ENCODE measurements around the gene VTA1.

Gene VTA1

GRCh38 chr6:142167071-142167470 is 20.0 kb downstream of the VTA1 start:
- Histone ChIP-seq H3K9me3 (ENCODE audit: control insufficient read depth in 2 of 2, low read length in 2 of 2) (no peaks in the 10 kb centered on the region), H3K4me1 (ENCODE audit: control insufficient read depth in 2 of 2, insufficient read depth in 2 of 2, low read length in 2 of 2) (no peaks in the 10 kb centered on the region), H3K27me3 (ENCODE audit: control insufficient read depth in 2 of 2, insufficient read depth in 2 of 2, low read length in 2 of 2) (no peaks in the 10 kb centered on the region), H3K4me3 (ENCODE audit: low read length in 2 of 2) (no peak overlapping the region), H3K9ac (ENCODE audit: low read depth in 1 of 2, low read length in 2 of 2) (no peak overlapping the region), H3K36me3 (ENCODE audit: control insufficient read depth in 2 of 2, insufficient read depth in 2 of 2, low read length in 2 of 2) (peaks cover 3 to 28% of the 10 kb centered on the region in 2 donors), H3K27ac (ENCODE audit: low read depth in 2 of 2, low read length in 2 of 2) (no peak overlapping the region)

GRCh38 chr6:142167486-142167885 is 20.4 kb downstream of the VTA1 start:
- H3K4me3 ChIP-seq (ENCODE audit: low read length in 2 of 2) = no peak overlapping the region
- no peaks in the 10 kb centered on the region for H3K27me3 ChIP-seq (ENCODE audit: control insufficient read depth in 2 of 2, insufficient read depth in 2 of 2, low read length in 2 of 2)
- no peak overlapping the region for H3K9ac ChIP-seq (ENCODE audit: low read depth in 1 of 2, low read length in 2 of 2)
- H3K9me3 ChIP-seq (ENCODE audit: control insufficient read depth in 2 of 2, low read length in 2 of 2) = no peaks in the 10 kb centered on the region
- H3K36me3 ChIP-seq (ENCODE audit: control insufficient read depth in 2 of 2, insufficient read depth in 2 of 2, low read length in 2 of 2) = peaks cover 3 to 32% of the 10 kb centered on the region in 2 donors
- H3K27ac ChIP-seq (ENCODE audit: low read depth in 2 of 2, low read length in 2 of 2) = no peak overlapping the region
- H3K4me1 ChIP-seq (ENCODE audit: control insufficient read depth in 2 of 2, insufficient read depth in 2 of 2, low read length in 2 of 2) = no peaks in the 10 kb centered on the region

- Histone ChIP-seq H3K36me3 (ENCODE audit: control insufficient read depth in 2 of 2, insufficient read depth in 2 of 2, low read length in 2 of 2) (peaks cover 12 to 47% of the 10 kb centered on the region in 2 donors), H3K4me1 (ENCODE audit: control insufficient read depth in 2 of 2, insufficient read depth in 2 of 2, low read length in 2 of 2) (no peaks in the 10 kb centered on the region), H3K27ac (ENCODE audit: low read depth in 2 of 2, low read length in 2 of 2) (no peak overlapping the region), H3K9ac (ENCODE audit: low read depth in 1 of 2, low read length in 2 of 2) (no peak overlapping the region), H3K27me3 (ENCODE audit: control insufficient read depth in 2 of 2, insufficient read depth in 2 of 2, low read length in 2 of 2) (no peaks in the 10 kb centered on the region), H3K4me3 (ENCODE audit: low read length in 2 of 2) (no peak overlapping the region), H3K9me3 (ENCODE audit: control insufficient read depth in 2 of 2, low read length in 2 of 2) (no peaks in the 10 kb centered on the region)
Observed at GRCh38 chr6:142171351-142171750, 24.3 kb downstream of the VTA1 start.

- H3K4me3 ChIP-seq (ENCODE audit: low read length in 2 of 2) = no peak overlapping the region
- H3K4me1 ChIP-seq (ENCODE audit: control insufficient read depth in 2 of 2, insufficient read depth in 2 of 2, low read length in 2 of 2) = no peaks in the 10 kb centered on the region
- H3K36me3 ChIP-seq (ENCODE audit: control insufficient read depth in 2 of 2, insufficient read depth in 2 of 2, low read length in 2 of 2) = peaks cover 18 to 43% of the 10 kb centered on the region in 2 donors
- no peak overlapping the region for H3K27ac ChIP-seq (ENCODE audit: low read depth in 2 of 2, low read length in 2 of 2)
- H3K27me3 ChIP-seq (ENCODE audit: control insufficient read depth in 2 of 2, insufficient read depth in 2 of 2, low read length in 2 of 2) = no peaks in the 10 kb centered on the region
- no peak overlapping the region for H3K9ac ChIP-seq (ENCODE audit: low read depth in 1 of 2, low read length in 2 of 2)
- peaks cover 0 to 3% of the 10 kb centered on the region in 2 donors for H3K9me3 ChIP-seq (ENCODE audit: control insufficient read depth in 2 of 2, low read length in 2 of 2)
Observed at GRCh38 chr6:142172758-142173157, 25.7 kb downstream of the VTA1 start.

- Histone ChIP-seq H3K9me3 (ENCODE audit: control insufficient read depth in 2 of 2, low read length in 2 of 2) (peaks cover 0 to 3% of the 10 kb centered on the region in 2 donors), H3K9ac (ENCODE audit: low read depth in 1 of 2, low read length in 2 of 2) (no peak overlapping the region), H3K4me1 (ENCODE audit: control insufficient read depth in 2 of 2, insufficient read depth in 2 of 2, low read length in 2 of 2) (no peaks in the 10 kb centered on the region), H3K27ac (ENCODE audit: low read depth in 2 of 2, low read length in 2 of 2) (no peak overlapping the region), H3K4me3 (ENCODE audit: low read length in 2 of 2) (no peak overlapping the region), H3K36me3 (ENCODE audit: control insufficient read depth in 2 of 2, insufficient read depth in 2 of 2, low read length in 2 of 2) (peaks cover 18 to 40% of the 10 kb centered on the region in 2 donors), H3K27me3 (ENCODE audit: control insufficient read depth in 2 of 2, insufficient read depth in 2 of 2, low read length in 2 of 2) (no peaks in the 10 kb centered on the region)
Observed at GRCh38 chr6:142173980-142174379, 26.9 kb downstream of the VTA1 start.

- Histone ChIP-seq H3K27ac (ENCODE audit: low read depth in 2 of 2, low read length in 2 of 2) (no peak overlapping the region), H3K27me3 (ENCODE audit: control insufficient read depth in 2 of 2, insufficient read depth in 2 of 2, low read length in 2 of 2) (no peaks in the 10 kb centered on the region), H3K9me3 (ENCODE audit: control insufficient read depth in 2 of 2, low read length in 2 of 2) (peaks cover 0 to 3% of the 10 kb centered on the region in 2 donors), H3K4me1 (ENCODE audit: control insufficient read depth in 2 of 2, insufficient read depth in 2 of 2, low read length in 2 of 2) (no peaks in the 10 kb centered on the region), H3K36me3 (ENCODE audit: control insufficient read depth in 2 of 2, insufficient read depth in 2 of 2, low read length in 2 of 2) (peaks cover 18 to 37% of the 10 kb centered on the region in 2 donors), H3K9ac (ENCODE audit: low read depth in 1 of 2, low read length in 2 of 2) (no peak overlapping the region), H3K4me3 (ENCODE audit: low read length in 2 of 2) (no peak overlapping the region)
Observed at GRCh38 chr6:142174703-142175102, 27.6 kb downstream of the VTA1 start.

GRCh38 chr6:142178129-142178528 is 31.1 kb downstream of the VTA1 start:
- peaks cover 16 to 22% of the 10 kb centered on the region in 2 donors for H3K36me3 ChIP-seq (ENCODE audit: control insufficient read depth in 2 of 2, insufficient read depth in 2 of 2, low read length in 2 of 2)
- no peak overlapping the region for H3K4me3 ChIP-seq (ENCODE audit: low read length in 2 of 2)
- H3K27ac ChIP-seq (ENCODE audit: low read depth in 2 of 2, low read length in 2 of 2) = no peak overlapping the region
- H3K4me1 ChIP-seq (ENCODE audit: control insufficient read depth in 2 of 2, insufficient read depth in 2 of 2, low read length in 2 of 2) = no peaks in the 10 kb centered on the region
- peaks cover 0 to 3% of the 10 kb centered on the region in 2 donors for H3K9me3 ChIP-seq (ENCODE audit: control insufficient read depth in 2 of 2, low read length in 2 of 2)
- no peaks in the 10 kb centered on the region for H3K27me3 ChIP-seq (ENCODE audit: control insufficient read depth in 2 of 2, insufficient read depth in 2 of 2, low read length in 2 of 2)
- no peak overlapping the region for H3K9ac ChIP-seq (ENCODE audit: low read depth in 1 of 2, low read length in 2 of 2)

GRCh38 chr6:142182004-142182403 is 34.9 kb downstream of the VTA1 start:
- Histone ChIP-seq H3K36me3 (ENCODE audit: control insufficient read depth in 2 of 2, insufficient read depth in 2 of 2, low read length in 2 of 2) (peaks cover 3 to 4% of the 10 kb centered on the region in 2 donors), H3K27me3 (ENCODE audit: control insufficient read depth in 2 of 2, insufficient read depth in 2 of 2, low read length in 2 of 2) (no peaks in the 10 kb centered on the region), H3K9me3 (ENCODE audit: control insufficient read depth in 2 of 2, low read length in 2 of 2) (peaks cover 0 to 3% of the 10 kb centered on the region in 2 donors), H3K27ac (ENCODE audit: low read depth in 2 of 2, low read length in 2 of 2) (no peak overlapping the region), H3K9ac (ENCODE audit: low read depth in 1 of 2, low read length in 2 of 2) (no peak overlapping the region), H3K4me3 (ENCODE audit: low read length in 2 of 2) (no peak overlapping the region), H3K4me1 (ENCODE audit: control insufficient read depth in 2 of 2, insufficient read depth in 2 of 2, low read length in 2 of 2) (no peaks in the 10 kb centered on the region)

GRCh38 chr6:142183351-142183750 is 36.3 kb downstream of the VTA1 start:
- H3K9me3 ChIP-seq (ENCODE audit: control insufficient read depth in 2 of 2, low read length in 2 of 2) = no peaks in the 10 kb centered on the region
- H3K27me3 ChIP-seq (ENCODE audit: control insufficient read depth in 2 of 2, insufficient read depth in 2 of 2, low read length in 2 of 2) = no peaks in the 10 kb centered on the region
- H3K36me3 ChIP-seq (ENCODE audit: control insufficient read depth in 2 of 2, insufficient read depth in 2 of 2, low read length in 2 of 2) = no peaks in the 10 kb centered on the region
- H3K9ac ChIP-seq (ENCODE audit: low read depth in 1 of 2, low read length in 2 of 2) = no peak overlapping the region
- no peak overlapping the region for H3K27ac ChIP-seq (ENCODE audit: low read depth in 2 of 2, low read length in 2 of 2)
- no peak overlapping the region for H3K4me3 ChIP-seq (ENCODE audit: low read length in 2 of 2)
- no peaks in the 10 kb centered on the region for H3K4me1 ChIP-seq (ENCODE audit: control insufficient read depth in 2 of 2, insufficient read depth in 2 of 2, low read length in 2 of 2)

- Histone ChIP-seq H3K27ac (ENCODE audit: low read depth in 2 of 2, low read length in 2 of 2) (no peak overlapping the region), H3K36me3 (ENCODE audit: control insufficient read depth in 2 of 2, insufficient read depth in 2 of 2, low read length in 2 of 2) (no peaks in the 10 kb centered on the region), H3K9ac (ENCODE audit: low read depth in 1 of 2, low read length in 2 of 2) (no peak overlapping the region), H3K27me3 (ENCODE audit: control insufficient read depth in 2 of 2, insufficient read depth in 2 of 2, low read length in 2 of 2) (no peaks in the 10 kb centered on the region), H3K9me3 (ENCODE audit: control insufficient read depth in 2 of 2, low read length in 2 of 2) (no peaks in the 10 kb centered on the region), H3K4me3 (ENCODE audit: low read length in 2 of 2) (no peak overlapping the region), H3K4me1 (ENCODE audit: control insufficient read depth in 2 of 2, insufficient read depth in 2 of 2, low read length in 2 of 2) (no peaks in the 10 kb centered on the region)
Observed at GRCh38 chr6:142184307-142184706, 37.2 kb downstream of the VTA1 start.

GRCh38 chr6:142185641-142186040 is 38.6 kb downstream of the VTA1 start:
- Histone ChIP-seq H3K9me3 (ENCODE audit: control insufficient read depth in 2 of 2, low read length in 2 of 2) (no peaks in the 10 kb centered on the region), H3K27ac (ENCODE audit: low read depth in 2 of 2, low read length in 2 of 2) (no peak overlapping the region), H3K4me3 (ENCODE audit: low read length in 2 of 2) (no peak overlapping the region), H3K9ac (ENCODE audit: low read depth in 1 of 2, low read length in 2 of 2) (no peak overlapping the region), H3K36me3 (ENCODE audit: control insufficient read depth in 2 of 2, insufficient read depth in 2 of 2, low read length in 2 of 2) (peaks cover 0 to 5% of the 10 kb centered on the region in 2 donors), H3K27me3 (ENCODE audit: control insufficient read depth in 2 of 2, insufficient read depth in 2 of 2, low read length in 2 of 2) (no peaks in the 10 kb centered on the region), H3K4me1 (ENCODE audit: control insufficient read depth in 2 of 2, insufficient read depth in 2 of 2, low read length in 2 of 2) (no peaks in the 10 kb centered on the region)

All from mucosa of rectum (tissue), 2 donors.